K562 (cell line): ENCODE measurements around the gene SLC35E1. TPM values are rescaled to one million over a fixed set of nuclear protein-coding genes. Genes with fewer than 3 reads are reported as not detected.

Experiments used
- ASH1L ChIP-seq: fragments of 450-650 bp; IDR thresholded peaks from 2 replicates; pipeline ENCODE4 v1.6.1; 2018; ENCODE audit warnings: borderline replicate concordance, mild to moderate bottlenecking, low read depth; ENCODE audit not compliant: partially characterized antibody
- BCL6 ChIP-seq: fragments of 250-450 bp; sonication (Bioruptor Pico); IDR thresholded peaks from 2 replicates; pipeline ENCODE4 v1.4.0; 2020
- CUX1 ChIP-seq: fragments of 200-800 bp; sonication (Bioruptor generic); IDR thresholded peaks from 2 replicates; pipeline ENCODE4 v1.6.1; 2016; ENCODE audit warnings: missing genetic modification characterization, missing compliant biosample characterization
- FOXJ3 ChIP-seq: sonication (generic); formaldehyde crosslinking; IDR thresholded peaks from 2 replicates; pipeline ENCODE4 v1.4.0; 2020; ENCODE audit warnings: mild to moderate bottlenecking, missing genetic modification reagents
- HDAC1 ChIP-seq, 2 experiments: fragments of 450-650 bp; IDR thresholded peaks; 2 replicates each; pipeline ENCODE4 v1.6.1; 2016 to 2017; ENCODE audit warnings: inconsistent platforms in 1 of 2, mild to moderate bottlenecking in 1 of 2, moderate library complexity in 1 of 2
- HINFP ChIP-seq: fragments of 450-650 bp; conservative IDR thresholded peaks from 2 replicates; pipeline ENCODE4 v1.6.1; 2016; ENCODE audit warnings: missing genetic modification characterization, low read depth, mild to moderate bottlenecking, control low read depth, missing compliant biosample characterization
- HIVEP1 ChIP-seq: fragments of 250-450 bp; sonication (Bioruptor Pico); IDR thresholded peaks from 2 replicates; pipeline ENCODE4 v1.4.0; 2020; ENCODE audit warnings: mild to moderate bottlenecking
- KLF1 ChIP-seq: fragments of 450-650 bp; IDR thresholded peaks from 2 replicates; pipeline ENCODE4 v1.6.1; 2016; ENCODE audit warnings: missing genetic modification characterization, missing compliant biosample characterization
- LARP7 ChIP-seq: fragments of 450-650 bp; IDR thresholded peaks from 2 replicates; pipeline ENCODE4 v1.6.1; 2016
- LCOR ChIP-seq: sonication (generic); formaldehyde crosslinking; IDR thresholded peaks from 2 replicates; pipeline ENCODE4 v1.8.0; 2022; ENCODE audit warnings: mild to moderate bottlenecking, missing genetic modification reagents
- MAFG ChIP-seq: fragments of 450-650 bp; conservative IDR thresholded peaks from 2 replicates; pipeline ENCODE4 v1.6.1; 2016; ENCODE audit warnings: missing genetic modification characterization, missing compliant biosample characterization
- MLLT1 ChIP-seq, 2 experiments: fragments of 450-650 bp; IDR thresholded peaks; 2 replicates each; pipeline ENCODE4 v1.6.1; 2016
- MXI1 ChIP-seq: IDR thresholded peaks from 2 replicates; pipeline ENCODE4 v1.6.1; 2011; ENCODE audit warnings: low read depth, mild to moderate bottlenecking, improper control_type of control experiment, low read length
- NCOA1 ChIP-seq: fragments of 450-650 bp; IDR thresholded peaks from 2 replicates; pipeline ENCODE4 v1.6.1; 2016; ENCODE audit warnings: low read depth
- NFIX ChIP-seq: fragments of 250-450 bp; sonication (Bioruptor Pico); IDR thresholded peaks from 2 replicates; pipeline ENCODE4 v1.4.0; 2020; ENCODE audit warnings: low read depth, mild to moderate bottlenecking, moderate library complexity
- PHB ChIP-seq: fragments of 250-450 bp; sonication (Bioruptor Pico); IDR thresholded peaks from 2 replicates; pipeline ENCODE4 v1.5.0; 2021
- POLR2H ChIP-seq: IDR thresholded peaks from 2 replicates; pipeline ENCODE4 v1.6.1; 2016; ENCODE audit warnings: missing genetic modification characterization, low read depth, mild to moderate bottlenecking, control low read depth, missing compliant biosample characterization, moderate library complexity
- SIN3B ChIP-seq: fragments of 450-650 bp; IDR thresholded peaks from 2 replicates; pipeline ENCODE4 v1.6.1; 2017; ENCODE audit warnings: low read depth, mild to moderate bottlenecking, moderate library complexity
- TAF9B ChIP-seq: fragments of 450-650 bp; IDR thresholded peaks from 2 replicates; pipeline ENCODE4 v1.6.1; 2018; ENCODE audit warnings: mild to moderate bottlenecking; ENCODE audit not compliant: partially characterized antibody
- TEAD2 ChIP-seq: fragments of 450-650 bp; IDR thresholded peaks from 2 replicates; pipeline ENCODE4 v1.6.1; 2016; ENCODE audit warnings: missing genetic modification characterization, control low read depth, missing compliant biosample characterization
- ZNF717 ChIP-seq: fragments of 250-450 bp; sonication (Bioruptor Pico); IDR thresholded peaks from 2 replicates; pipeline ENCODE4 v1.5.0; 2021
- ZNF830 ChIP-seq: fragments of 250-450 bp; sonication (Bioruptor Pico); IDR thresholded peaks from 2 replicates; pipeline ENCODE4 v1.5.0; 2021; ENCODE audit warnings: mild to moderate bottlenecking
- ZZZ3 ChIP-seq: fragments of 450-650 bp; IDR thresholded peaks from 2 replicates; pipeline ENCODE4 v1.6.1; 2016; ENCODE audit warnings: antibody characterized with exemption, mild to moderate bottlenecking, moderate library complexity
- polyA plus RNA-seq, 8 experiments: library from polyadenylated mRNA; depleted of rRNA in 4 of 8; stranded (reverse) in 5 of 8; unstranded in 3 of 8; fragments of >200 nt; fragmentation: Nextera tagmentation in 2 of 8; fragmentation: Illumina TruSeq in 1 of 8; extraction: Ambion mirVana in 2 of 8; extraction: Trizol in 1 of 8; gene quantifications; 2 replicates each; pipeline versions ENCODE4 v1.2.1 to v1.2.3, GENCODE V29; 2011 to 2014; ENCODE audit warnings: inconsistent platforms in 1 of 8, missing spikeins in 1 of 8
- total RNA-seq, 7 experiments: library from RNA; depleted of rRNA in 6 of 7; stranded (reverse); fragments of >200 nt in 6 of 7; fragmentation: Illumina TruSeq in 2 of 7; extraction: Trizol in 2 of 7; gene quantifications; 2 replicates each; pipeline versions ENCODE4 v1.2.1 to v1.2.3, GENCODE V29; 2011 to 2021; ENCODE audit warnings: low replicate concordance in 1 of 7

Gene SLC35E1
- total and polyA plus RNA-seq, 9 of the 15 experiments (the other 6 are each of a cell fraction or from before 2014, with no cell fraction given) = 15.0 to 40.1 (median 25.7) TPM

GRCh38 chr19:16584248-16585093, 12.3 kb upstream of the SLC35E1 start (continued):
- TF ChIP-seq CUX1 (CRISPR knock-in tag) (no peak), HDAC1 (IDR thresholded peaks at IDR 0.05) (peak in 1 of 2 experiments; percentile 80; a peak in 2 of 4 replicates), ZNF830 (CRISPR knock-in tag) (no peak), NCOA1 (no peak), FOXJ3 (CRISPR knock-in tag) (no peak), POLR2H (tag) (no peak), LCOR (CRISPR knock-in tag) (no peak), TAF9B (no peak), NFIX (no peak), ASH1L (no peak), KLF1 (tag) (no peak), ZNF717 (no peak), MXI1 (peak; percentile 70; the same call in 1 of the 2 replicates), SIN3B (no peak), HIVEP1 (CRISPR knock-in tag) (no peak), HINFP (tag) (no peak), LARP7 (no peak), MAFG (tag) (no peak), TEAD2 (no peak), PHB (no peak), MLLT1 (IDR thresholded peaks at IDR 0.05) (peak; percentile 23 to 41; a peak in 2 of 4 replicates), ZZZ3 (no peak), BCL6 (CRISPR knock-in tag) (no peak)
